HG03039 (cell line): ENCODE data around the gene NUP153.

ENCODE experiments used
- ATAC-seq: cut with Tn5 transposase; IDR thresholded peaks from one replicate; pipeline ENCODE4 v1.9.1; 2021; ENCODE audit warnings: mild to moderate bottlenecking, moderate library complexity; ENCODE audit not compliant: unreplicated experiment

The NUP153 gene

GRCh38 chr6:17672064-17672718, 34.5 kb downstream of the NUP153 start:
- no peak for ATAC-seq

- ATAC-seq = no peak
These were observed 40.1 kb downstream of the NUP153 start for GRCh38 chr6:17666646-17667045.

- ATAC-seq = no peak
These were observed 41.6 kb downstream of the NUP153 start for GRCh38 chr6:17665132-17665531.

GRCh38 chr6:17663226-17663625, 43.5 kb downstream of the NUP153 start:
- no peak for ATAC-seq

GRCh38 chr6:17662585-17662984, 44.1 kb downstream of the NUP153 start:
- no peak for ATAC-seq

- no peak for ATAC-seq
These were observed 50.1 kb downstream of the NUP153 start for GRCh38 chr6:17656644-17657043.

GRCh38 chr6:17656092-17656491, 50.6 kb downstream of the NUP153 start:
- no peak for ATAC-seq

- ATAC-seq = no peak
These were observed 53.4 kb downstream of the NUP153 start for GRCh38 chr6:17653198-17653882.

GRCh38 chr6:17650656-17651309, 55.9 kb downstream of the NUP153 start:
- ATAC-seq = no peak

GRCh38 chr6:17648745-17649144, 58.0 kb downstream of the NUP153 start:
- no peak for ATAC-seq

GRCh38 chr6:17640477-17640917, 66.2 kb downstream of the NUP153 start:
- ATAC-seq = no peak

GRCh38 chr6:17638212-17638715, 68.5 kb downstream of the NUP153 start:
- no peak for ATAC-seq

GRCh38 chr6:17635568-17635967, 71.2 kb downstream of the NUP153 start:
- ATAC-seq = no peak

GRCh38 chr6:17633465-17634188, 73.1 kb downstream of the NUP153 start:
- no peak for ATAC-seq

- ATAC-seq = no peak
These were observed 73.8 kb downstream of the NUP153 start for GRCh38 chr6:17632934-17633333.

GRCh38 chr6:17630511-17631073, 76.1 kb downstream of the NUP153 start:
- ATAC-seq = no peak

GRCh38 chr6:17629824-17630510, 76.8 kb downstream of the NUP153 start:
- no peak for ATAC-seq

GRCh38 chr6:17628873-17629272, 77.9 kb downstream of the NUP153 start:
- peak; percentile 52 for ATAC-seq

- no peak for ATAC-seq
These were observed 82.3 kb downstream of the NUP153 start for GRCh38 chr6:17624396-17624795.

- no peak for ATAC-seq
These were observed 84.6 kb downstream of the NUP153 start for GRCh38 chr6:17622144-17622543.
